GM18517 (cell line): ENCODE measurements around the gene MATK.
"Not testable (repeated sequence)": the region's sequence is repeated elsewhere in the genome, so short reads cannot be mapped to it uniquely, and the experiment has no call there.

ENCODE experiments used
- ATAC-seq: cut with Tn5 transposase; IDR thresholded peaks from one replicate; pipeline ENCODE4 v1.9.1; 2021; ENCODE audit warnings: mild to moderate bottlenecking, moderate library complexity; ENCODE audit not compliant: unreplicated experiment

MATK gene

DNA sequence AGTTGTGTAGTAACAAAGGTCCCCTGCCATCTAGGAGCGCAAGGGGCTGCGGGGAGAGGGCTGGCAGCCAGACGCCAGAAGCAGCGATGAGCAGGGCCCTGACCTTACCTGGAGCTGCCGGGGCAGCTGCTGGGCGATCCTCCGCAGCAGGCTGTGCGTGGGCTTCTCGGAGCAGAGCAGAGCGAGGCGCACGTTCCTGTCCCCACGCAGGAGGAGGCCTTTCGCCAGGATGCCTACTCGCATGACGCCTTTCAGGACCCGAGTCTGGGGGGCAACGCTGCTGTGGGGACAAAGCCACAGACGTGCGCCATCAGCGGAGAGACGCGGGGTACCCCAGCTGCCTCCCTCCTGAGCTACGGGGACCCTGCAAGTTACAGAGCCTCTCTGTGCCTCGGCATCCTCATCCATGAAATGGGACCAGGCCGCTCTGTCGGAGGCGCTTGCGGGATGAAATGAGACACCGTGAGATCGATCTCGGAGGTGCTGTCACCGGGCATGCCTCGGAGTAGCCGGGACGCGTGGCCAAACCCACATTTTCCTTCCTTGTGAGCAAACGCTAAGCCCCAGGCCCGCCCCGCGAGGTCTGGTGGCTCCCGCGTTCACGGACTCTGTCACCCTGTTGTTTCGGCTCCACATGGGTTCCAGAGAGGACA, 30.5 kb upstream of the MATK start:
- ATAC-seq = no peak

DNA sequence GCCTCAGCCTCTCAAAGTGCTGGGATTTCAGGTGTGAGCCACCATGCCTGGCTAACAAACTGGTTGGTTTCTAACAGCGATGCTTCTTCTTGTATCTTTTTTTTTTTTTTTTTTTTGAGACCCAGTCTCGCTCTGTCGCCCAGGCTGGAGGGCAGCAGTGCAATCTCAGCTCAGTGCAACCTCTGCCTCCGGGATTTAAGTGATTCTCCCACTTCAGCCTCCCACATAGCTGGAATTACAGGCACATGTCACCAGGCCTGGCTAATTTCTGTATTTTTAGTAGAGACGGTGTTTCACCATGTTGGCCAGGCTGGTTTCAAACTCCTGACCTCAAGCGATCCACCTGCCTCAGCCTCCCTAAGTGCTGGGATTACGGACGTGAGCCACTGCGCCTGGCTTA, 30.0 kb upstream of the MATK start:
- ATAC-seq = not testable (repeated sequence)

DNA sequence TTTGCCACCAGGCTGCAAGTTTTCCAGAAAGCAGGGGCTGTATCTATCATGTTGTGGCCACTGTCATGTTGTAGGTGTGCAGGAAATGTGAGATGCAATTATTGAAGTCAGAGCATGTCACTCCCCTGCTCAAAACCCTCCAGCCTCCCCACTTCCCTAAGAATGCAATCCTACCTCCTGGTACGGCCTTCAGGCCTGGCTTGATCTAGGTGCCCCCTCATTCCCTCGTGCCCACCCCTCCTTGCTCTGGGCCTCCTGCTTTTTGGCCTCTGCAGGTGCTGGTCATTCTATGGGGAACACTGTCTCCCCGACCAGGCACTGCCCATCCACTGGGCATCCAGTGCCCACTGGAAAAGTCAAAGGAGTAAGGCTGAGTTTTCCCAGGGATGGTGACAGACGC, 28.5 kb upstream of the MATK start:
- ATAC-seq = no peak

DNA sequence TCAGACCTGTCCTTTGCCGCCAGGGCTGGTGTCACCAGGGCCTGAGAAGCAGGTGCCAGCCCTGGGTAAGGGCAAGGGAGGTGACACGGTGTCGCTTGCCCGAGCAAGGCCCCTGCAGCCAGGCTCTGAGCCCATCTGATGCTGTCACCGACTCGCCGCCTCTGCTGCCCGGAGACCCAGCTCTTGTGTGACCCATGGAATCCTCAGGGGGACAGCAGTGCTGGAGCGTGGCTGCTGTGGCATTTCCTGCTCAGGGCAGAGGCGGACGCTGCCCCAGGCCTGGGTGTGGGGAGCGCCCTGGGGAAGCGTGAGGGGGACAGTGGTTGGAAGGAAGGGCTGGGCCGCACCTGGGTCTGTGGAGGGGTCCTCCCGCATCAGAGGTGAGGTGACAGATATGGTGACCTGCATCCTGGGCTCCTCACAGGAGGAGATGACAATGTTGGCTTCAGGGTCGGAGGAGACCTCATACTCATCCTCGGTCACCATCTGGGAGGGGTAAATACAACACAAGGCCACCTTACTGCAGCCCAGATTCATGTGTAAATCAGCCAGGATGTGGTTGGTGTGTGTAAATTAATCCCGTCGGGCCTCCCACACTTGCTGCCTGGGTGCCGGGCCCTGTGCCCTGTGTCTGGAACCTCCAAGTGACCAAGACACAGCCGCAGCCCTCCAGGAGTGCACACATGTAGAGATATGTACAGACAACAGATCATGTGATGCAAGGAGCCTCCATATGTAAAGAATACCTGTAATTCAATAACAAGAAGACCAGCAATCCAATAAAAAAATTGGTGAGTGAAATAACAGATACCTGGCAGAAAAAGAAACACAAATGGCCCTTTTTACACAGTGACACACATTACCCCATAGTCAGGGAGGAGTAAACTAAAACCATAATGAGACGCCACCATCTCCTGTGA, 27.6 kb upstream of the MATK start:
- ATAC-seq = no peak

DNA sequence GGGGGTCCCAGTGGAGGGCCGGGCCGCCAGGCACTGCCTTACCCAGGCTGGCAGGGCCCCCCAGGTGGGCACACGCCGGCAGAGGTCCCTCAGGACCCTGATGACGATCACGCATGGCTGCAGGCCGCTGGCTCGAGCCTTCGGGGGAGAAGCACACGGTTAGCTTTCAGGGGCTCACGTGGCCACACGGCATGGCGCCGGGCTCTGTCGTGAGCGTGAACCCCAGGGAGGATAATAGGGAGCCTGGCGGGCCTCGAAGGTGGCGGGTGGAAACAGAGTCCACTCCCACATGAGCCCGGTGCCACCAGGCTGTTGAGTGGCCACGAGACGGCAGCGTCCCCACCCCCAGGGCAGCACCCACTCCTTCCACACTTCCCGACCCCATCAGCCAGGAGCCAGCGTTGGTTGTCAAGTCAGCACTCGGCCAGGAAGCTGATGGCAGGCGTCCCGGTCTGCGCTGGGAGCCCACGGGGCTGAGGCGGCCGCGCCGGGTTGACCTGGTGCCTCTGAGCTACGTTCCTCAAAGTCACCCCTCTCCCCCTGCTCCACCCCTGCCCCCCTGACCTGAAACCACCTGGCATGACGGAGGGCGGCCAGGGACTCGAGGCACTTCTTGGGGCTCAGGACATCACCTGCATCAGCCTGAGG, 24.7 kb upstream of the MATK start:
- no peak for ATAC-seq

DNA sequence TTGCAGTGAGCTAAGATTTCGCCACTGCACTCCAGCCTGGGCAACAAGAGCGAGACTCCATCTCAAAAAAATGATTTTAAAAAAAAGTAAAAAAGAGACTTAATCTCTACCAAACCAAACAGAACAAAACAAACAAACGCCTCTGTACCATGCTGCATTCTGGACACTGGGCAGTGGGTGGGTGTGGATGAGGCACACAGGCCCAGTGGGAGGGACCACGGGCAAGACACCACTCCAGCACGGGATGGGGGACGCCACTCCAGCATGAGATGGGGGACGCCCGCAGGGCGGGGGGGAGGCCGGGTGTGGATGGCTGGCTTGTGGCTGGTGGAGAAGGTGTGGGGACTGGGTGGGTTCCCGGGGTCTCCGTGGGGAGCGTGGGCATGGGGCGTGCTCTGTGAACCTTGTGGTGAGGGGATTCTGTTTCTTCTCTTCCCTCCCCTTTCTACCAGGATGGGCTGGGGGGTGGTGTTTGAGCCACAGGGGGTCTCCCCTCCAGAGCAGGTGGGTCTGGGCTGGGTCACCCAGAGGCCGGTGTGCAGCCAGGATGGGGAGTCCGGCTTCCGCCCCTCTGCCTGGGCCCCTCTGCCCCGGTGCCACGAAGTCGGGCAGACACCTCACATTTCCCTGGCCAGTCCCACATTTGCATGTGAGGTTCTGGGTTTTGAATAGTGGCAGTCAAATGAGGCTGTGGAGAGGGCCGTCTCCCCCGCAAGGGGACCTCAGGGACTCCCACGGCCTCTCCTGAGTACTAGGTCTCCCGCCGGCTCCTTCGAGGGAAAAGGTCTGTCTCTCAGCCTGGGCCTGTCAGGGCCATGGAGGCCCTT, 23.9 kb upstream of the MATK start:
- no peak for ATAC-seq

DNA sequence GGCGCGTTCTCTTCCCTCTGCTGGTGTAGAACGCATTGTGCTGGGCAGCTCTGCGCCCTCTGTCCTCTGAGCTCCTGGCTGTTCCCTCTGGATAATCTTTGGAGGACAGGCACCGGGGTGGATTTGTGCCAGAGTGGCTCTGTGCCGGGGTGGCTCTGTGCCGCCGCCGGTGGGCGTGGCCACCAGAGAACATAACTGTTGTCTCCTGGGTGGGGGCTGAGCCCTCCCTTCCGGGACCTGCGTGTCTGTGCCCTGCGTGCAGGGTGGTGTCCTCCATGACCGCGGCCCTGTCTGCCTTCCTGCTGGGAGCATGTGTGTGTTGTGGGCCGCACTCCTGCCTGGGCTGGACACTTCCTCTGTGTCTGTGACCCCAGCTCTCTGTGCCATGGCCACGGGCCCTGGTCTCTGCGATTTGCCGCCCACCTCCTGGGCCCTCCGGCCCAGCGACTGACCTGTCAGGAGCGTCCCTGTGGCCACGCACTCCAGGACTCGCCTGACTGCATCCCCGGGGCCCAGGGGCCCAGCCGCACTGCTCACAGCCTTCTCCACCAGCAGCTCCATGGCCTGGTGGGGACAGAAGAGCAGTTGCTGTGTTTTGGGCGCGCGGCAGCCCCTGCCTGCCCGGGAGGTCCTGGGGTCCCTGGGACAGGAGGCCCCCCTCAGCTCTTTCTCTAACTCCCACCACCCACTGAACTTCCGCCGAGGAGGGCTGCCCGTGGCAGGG, 22.4 kb upstream of the MATK start:
- ATAC-seq = no peak

DNA sequence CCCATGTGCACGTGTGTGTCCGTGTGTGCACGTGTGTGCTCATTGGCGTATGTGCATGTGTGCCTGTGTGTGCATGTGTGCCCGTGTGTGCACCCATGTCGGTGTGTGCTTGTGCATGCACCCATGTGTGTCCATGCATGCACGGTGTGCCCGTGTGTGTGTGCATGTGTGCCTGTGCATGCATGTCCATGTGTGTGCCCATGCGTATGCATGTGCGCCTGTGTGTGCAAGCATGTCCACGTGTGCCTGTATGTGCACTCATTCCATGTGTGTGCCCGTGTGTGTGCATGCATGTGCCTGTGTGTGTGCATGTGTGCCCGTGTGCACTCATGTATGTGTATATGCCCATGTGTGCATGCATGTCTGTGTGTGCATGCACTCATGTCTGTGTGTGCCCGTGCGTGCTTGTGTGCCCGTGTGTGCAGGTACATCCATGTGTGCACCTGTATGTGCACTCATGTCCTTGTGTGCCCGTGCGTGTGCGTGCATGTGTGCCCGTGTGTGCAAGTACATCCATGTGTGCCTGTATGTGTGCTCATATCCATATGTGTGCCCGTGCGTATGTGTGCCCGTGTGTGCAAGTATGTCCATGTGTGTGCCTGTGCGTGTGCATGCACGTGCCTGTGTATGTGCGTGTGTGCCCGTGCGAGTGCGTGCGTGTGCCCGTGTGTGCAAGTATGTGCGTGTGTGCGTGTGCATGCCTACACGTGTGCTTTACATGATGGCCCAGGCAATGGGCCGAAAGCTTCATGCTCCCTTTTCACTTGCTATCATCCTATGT, 21.6 kb upstream of the MATK start:
- ATAC-seq = no peak

DNA sequence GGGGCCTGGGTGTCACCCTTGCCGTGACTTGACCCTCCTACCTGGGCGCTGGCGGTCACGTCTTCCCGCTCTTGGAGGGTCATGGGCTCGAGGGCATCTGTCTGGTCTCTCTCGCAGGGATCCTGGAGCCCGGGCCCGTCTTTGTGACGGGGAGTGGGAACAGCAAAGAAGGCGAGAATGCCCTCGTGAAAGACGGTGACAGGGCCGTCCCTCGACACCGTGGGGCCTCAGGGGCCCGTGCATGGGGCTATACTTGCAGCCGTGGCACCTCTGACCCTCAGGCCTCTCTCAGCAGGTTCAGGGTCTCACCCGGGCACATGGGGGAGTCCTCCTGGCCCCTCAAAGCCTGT, 20.9 kb upstream of the MATK start:
- ATAC-seq = no peak

DNA sequence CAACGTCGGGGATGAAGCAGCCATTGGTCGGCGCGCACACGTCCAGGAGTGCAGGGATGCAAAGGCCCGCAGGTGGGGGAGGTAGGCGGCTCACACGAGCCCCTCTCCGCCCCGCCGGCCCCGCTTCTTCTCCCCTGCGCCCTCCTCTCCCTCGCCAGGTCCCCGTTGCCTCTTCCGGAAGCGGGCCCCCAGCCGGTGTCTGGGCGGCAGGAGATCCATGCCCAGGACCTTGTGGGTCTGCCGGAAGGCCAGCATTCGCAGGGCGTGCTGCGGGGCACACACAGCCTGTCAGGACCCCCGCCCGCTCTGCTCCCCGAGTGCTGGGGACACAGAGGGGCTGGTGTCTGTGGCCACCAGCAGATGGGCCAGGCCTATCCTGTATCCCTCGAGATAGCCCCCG, 19.7 kb upstream of the MATK start:
- no peak for ATAC-seq

DNA sequence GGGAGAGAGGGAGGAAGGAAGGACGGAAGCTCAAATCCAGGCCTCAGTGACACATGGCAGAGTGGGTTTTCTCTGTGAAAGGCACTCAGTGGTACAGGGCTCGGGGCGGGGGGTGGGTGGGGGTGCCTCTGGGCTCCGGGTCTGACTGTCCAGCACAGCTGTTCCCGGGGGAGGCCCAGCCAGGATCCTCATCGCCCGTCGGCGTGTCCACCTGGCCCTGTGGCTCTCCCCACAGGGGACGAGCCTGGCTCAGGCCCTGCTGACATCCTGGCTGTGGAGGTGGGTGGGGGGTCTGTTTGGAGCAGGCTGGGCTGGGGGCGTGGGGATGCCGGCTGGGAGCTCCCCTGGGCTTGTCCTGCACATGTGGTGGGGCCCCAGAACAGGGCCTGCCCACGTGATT, 18.2 kb upstream of the MATK start:
- no peak for ATAC-seq

DNA sequence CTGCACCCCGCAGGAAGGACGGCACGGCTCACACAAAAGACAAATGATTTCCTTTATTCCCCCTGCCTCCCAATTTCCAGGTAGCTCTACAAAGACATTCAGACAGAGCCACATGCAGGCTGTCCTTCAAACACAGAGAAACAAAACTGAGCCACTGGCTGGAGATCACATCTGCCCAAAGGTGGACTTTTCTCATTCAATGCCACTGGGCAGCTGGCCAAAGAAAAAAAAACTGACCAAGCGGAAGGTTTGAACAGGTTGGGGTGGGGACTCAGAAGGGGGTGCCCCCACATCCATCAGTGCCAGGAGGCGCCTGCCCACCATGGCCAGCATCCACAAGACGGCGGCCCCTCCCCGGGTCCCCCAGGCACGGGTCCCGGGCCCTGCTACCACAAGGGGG, 17.8 kb upstream of the MATK start:
- ATAC-seq = no peak

DNA sequence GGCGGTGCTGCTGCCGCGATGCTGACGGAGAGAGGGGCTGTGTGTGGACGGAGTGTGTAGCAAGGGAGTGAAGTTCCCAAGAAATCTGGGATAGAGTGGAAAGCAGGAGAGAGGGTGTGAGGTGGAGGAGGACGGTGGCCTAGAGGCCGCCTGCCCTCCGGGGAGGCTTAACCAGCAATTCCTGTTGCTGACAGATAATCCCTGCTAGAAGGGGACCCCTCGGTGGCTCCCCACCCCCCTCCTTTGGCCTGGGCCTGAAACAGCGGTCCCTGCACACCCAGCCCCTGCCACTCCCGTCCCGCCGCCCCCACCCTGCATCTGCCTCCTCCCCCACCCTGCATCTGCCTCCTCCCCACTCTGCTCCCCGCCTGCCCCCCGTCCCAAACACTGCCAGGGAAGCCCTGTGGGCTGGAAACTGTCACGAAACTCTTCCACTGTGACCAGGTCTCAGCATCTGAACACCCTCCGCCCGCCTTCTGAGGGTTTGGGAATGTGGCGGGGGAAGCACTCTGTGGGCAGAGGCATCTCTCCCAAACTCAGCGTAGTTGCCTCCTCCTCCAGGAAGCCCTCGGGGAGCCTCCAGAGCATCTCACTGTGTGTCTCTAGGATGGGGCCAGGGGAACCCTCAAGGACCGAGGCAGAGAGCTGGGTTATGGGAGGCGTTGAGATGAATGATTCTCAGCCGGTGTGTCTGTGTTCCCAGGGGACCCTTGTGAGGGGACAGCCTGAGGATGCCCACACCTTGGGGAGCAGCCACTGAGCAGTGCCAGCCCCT, 17.1 kb upstream of the MATK start:
- no peak for ATAC-seq

DNA sequence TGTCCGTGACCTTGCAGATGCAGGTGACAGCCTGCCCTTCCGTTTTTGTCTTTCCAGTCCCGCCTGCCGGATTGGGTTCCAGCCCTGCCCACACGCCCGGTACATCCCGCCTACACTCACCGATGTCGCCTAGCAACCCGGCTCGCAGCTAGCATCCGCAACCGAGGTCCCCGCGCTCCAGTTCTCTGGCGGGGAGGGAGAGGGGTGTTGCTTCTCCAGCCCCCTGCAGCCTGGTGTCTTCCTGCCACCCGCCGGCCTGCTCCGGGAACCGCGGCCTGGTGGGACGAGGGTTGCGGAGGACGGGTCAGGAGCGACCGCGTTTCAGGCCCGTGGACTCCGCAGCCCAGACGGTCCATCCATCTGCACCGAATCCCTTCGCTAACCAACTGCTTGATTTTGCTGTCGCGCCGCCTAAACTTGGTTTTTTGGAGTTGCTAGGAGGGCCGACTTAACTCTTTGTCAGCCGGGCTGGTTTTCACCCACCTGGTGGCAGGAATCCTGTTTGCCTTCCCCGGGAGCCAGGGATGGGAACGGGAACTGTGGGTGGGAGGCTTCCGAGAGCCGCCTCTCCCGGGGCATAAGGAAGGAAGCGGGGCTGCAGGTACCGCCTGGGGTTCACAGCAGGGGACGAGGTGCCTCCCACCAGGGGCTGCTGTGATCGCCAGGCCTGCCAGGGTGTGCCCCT, 15.4 kb upstream of the MATK start:
- ATAC-seq = no peak

DNA sequence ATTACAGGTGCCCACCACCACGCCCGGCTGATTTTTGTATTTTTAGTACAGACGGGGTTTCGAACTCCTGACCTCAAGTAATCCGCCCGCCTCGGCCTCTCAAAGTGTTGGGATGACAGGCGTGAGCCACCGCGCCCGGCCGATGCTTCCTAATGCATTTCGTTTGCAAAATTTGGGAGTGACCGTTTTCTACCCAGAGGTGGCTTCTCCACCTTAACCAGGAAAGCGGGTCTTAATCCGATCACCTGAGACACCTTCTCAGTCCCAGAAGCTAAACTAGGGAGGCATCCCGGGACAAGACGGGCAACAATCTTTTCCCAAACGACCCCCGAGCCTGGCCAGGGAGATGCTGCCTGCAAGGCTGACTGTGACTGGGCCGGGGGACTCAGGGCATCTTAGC, 14.8 kb upstream of the MATK start:
- ATAC-seq = no peak

DNA sequence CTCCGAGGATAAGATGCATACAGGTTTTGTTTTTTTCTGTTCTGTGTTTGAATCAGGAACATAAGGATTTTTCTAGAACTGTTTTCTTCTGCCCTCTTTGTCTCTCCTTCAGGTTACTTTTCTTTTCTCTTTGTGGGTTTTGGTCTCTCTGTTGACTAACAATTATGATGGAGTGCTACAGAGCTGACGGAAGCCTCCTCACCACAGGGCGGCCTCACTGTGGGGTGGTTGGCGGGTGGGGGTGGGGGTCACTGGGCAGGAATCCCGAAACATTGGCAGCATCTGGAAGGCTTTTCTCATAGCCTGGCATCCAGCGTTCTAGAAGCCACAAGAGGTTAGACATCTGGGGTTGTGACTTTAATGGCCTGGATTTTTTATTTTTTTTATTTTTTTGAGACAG, 12.0 kb upstream of the MATK start:
- no peak for ATAC-seq

DNA sequence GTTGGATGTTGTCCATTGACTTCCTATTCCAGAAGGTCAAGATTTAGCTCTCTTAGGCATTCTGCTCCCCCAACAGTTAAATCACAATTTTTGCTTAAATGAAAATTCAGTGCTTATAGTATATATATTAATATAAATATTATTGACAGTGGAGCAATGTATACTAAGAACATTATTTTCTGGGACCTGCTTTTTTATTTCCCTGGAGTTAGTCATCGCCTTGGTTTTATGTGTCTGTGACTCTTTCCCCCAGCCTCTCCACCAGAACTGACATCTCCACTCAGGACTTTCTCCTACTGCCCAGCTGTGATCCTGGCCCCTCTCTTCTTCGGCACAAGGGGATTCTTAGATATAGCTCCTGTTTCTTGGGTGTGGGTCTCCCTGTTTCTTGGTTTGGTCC, 10.2 kb upstream of the MATK start:
- ATAC-seq = no peak

DNA sequence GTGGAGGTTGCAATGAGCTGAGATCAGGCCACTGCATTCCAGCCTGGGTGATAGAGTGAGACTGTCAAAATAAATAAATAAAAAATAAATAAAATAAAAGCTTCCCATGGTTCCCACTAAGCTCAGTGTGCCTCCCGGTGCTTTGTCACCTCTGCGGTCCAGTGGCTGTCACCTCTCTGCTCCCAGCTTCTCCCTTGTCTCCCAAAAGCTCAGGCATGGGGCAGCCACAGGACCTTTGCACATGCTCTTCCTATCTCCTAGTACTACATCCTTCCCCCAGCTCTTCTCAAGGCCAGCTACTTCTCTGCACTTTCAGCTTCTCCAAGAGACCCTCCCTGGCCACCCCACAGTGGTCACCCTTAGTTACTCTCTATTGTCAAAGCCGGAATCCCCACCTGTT, 7.6 kb upstream of the MATK start:
- ATAC-seq = no peak

DNA sequence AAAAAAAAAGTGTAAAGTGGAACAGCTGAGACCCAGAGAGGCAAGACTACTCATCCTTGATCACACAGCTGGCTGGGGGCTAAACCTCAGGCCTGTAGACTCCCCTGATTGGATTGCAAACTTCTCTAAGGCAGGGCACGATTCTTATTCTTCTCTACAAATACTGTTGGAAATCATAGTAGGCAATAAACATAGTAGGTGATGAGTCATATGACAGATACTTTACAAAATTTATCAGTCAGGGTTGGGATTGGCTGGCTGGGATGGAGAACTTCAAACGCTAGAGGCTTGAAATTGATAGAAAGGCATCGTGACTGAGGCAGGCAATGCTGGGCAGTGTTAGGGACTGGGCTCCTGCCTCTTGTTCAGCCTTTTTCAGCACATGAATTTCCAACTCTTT, 5.9 kb upstream of the MATK start:
- no peak for ATAC-seq
